GM18498 (cell line): ENCODE measurements around the gene ARPC5.
"Not testable (repeated sequence)": the region's sequence is repeated elsewhere in the genome, so short reads cannot be mapped to it uniquely, and the experiment has no call there.

Experiments used
- ATAC-seq: cut with Tn5 transposase; IDR thresholded peaks from one replicate; pipeline ENCODE4 v1.9.1; 2021; ENCODE audit warnings: mild to moderate bottlenecking, moderate library complexity; ENCODE audit not compliant: unreplicated experiment

ARPC5 gene

DNA sequence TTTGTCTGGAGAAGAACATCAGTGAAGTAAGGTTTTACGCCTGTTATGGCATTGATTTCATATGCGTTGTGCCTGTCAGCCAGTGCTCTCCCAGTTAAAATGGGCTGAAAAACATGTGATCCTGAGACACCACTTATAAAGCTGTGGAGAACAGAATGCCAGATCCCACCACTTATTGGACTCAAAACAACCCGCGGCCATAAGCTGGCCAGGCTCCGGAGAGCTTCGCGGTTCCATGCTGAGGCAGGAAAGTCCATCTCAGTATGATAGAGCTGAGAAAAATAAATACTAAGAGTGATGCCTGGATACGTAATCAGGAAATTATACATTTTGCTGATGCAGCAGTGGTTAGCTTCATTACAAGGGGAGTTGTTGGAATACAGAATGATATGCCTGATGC, 12.5 kb upstream of the ARPC5 start:
- no peak for ATAC-seq

DNA sequence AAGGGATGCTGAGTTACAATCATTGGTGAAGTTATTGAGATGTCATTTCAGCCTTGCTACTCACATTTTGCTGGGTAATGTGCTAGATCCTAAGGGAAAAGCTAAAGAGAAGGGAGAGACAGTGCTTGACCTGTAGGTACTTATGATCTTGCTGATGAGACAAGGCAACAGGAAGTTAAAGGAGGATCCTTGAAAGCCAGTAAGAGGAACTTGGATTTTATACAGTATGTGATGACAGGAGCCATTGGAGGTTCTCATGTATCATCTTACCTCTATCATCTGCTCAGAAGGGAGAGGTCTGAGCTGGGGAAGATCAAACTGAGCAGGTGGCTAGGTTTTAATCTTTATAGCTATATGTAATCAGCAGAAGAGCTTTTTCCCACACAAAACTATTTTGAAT, 11.2 kb upstream of the ARPC5 start:
- no peak for ATAC-seq

DNA sequence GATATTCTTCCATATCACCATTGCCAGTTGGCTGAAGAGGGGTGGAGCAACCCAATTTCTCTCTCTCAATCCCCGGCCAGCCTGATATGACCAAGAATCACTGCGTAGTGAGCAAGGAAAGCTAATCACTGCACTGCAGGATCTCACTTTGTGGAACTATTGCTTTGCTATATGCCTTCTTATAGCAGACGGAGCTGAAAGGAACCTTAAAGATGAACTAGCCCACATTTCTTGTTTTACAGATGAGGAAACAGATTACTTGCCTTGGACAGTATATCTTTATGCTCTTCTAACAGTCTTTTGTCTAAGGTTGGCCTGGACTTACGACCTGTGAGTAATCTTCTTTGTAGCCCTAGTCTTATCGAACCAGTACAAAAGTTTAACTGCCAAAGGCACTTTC, 9.9 kb upstream of the ARPC5 start:
- no peak for ATAC-seq

- no peak for ATAC-seq
Observed at GRCh38 chr1:183642166-183642565, 6.6 kb upstream of the ARPC5 start.

DNA sequence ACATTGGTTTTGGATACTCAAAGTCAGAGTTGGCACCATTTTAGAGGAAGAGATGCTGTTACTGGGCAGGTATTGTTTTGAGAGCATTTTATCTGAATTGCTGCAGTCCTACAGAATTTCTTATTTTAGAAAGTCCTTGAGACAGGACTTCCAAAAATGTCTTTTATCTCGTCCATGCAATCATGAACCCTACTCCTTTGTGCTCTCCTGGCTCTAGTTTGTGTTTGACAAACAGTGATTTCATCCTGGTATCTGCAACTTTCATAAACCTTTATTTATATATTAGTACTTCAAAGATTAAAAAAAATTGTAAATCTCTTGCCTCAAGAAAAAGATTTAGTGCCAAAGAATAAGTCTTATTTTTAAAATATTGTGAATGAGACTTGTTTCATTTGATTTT, 4.6 kb upstream of the ARPC5 start:
- ATAC-seq: no peak

DNA sequence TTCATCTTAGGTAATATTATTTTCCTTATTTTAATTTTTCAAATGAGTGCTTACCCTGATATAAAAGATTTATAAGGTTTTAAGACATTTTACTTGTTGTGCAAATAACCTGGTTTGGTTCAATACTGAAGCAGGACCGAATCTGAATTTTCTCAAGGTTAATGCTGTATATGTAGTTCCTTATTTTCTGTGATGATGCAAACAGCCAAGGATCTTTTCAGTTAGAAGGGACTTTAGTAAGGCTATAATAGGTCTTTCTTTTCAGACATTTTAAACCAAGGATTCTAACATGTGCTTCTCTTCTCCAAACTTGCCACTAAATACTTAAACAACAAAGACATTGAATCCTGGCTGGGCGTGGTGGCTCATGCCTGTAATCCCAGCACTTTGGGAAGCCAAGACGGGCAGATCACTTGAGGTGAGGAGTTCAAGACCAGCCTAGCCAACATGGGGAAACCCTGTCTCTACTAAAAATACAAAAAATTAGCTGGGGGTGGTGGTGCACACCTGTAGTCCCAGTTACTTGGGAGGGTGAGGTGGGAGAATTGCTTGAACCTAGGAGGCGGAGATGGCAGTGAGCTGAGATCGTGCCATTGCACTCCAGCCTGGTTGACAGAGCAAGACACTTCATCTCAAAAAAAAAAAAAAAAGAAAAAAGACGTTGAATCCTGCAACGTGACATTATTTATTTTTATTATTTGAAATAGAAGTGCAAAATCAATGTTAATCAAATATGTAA, 3.2 kb upstream of the ARPC5 start:
- no peak for ATAC-seq

DNA sequence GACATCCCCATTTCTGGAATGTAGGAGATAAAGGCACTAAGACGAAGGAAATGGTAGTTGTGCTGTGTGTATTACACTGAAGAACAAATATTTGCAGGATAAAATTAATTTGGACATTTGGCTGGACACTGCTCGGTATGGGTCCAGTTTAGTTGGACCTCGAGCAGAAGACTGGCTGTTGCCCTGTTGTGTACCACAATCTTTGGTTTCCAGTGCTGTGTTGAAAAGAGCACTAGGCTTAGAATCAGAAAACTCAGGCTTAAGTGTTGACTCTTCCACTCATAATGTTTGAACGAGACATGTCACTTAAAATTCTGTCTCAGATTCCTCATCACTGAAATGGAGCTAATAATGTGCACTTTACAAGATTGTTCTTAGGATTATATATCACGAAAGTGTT, 1.2 kb upstream of the ARPC5 start:
- no peak for ATAC-seq

GRCh38 chr1:183636334-183636682, 725 bp upstream of the ARPC5 start:
- ATAC-seq: no peak

DNA sequence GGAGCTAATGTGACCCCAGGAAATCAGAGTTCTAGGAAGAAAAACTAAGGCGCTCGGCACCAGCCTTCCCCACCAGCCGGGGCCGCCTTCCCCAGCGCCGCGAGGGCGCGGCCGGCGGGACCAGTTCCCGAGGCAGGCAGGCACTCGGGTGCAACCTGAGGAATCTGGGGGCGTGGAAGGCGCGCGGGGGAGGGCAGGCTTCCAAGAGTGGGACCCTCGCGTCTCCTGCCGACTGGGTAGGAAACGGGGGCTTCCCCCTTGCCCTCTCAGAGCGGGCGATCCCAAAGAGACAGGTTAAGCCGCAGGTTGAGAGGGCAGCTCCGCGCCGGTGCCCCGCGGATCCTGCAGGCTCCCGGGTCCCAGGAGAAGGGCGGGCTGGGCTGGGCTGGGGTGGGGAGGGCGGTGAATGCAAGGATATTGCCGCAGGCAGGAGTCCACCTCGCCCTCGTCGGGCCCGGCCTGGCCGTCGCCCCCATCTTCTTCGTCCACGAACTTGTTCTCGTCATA, 431 bp downstream of the ARPC5 start:
- peak; percentile 0 for ATAC-seq

DNA sequence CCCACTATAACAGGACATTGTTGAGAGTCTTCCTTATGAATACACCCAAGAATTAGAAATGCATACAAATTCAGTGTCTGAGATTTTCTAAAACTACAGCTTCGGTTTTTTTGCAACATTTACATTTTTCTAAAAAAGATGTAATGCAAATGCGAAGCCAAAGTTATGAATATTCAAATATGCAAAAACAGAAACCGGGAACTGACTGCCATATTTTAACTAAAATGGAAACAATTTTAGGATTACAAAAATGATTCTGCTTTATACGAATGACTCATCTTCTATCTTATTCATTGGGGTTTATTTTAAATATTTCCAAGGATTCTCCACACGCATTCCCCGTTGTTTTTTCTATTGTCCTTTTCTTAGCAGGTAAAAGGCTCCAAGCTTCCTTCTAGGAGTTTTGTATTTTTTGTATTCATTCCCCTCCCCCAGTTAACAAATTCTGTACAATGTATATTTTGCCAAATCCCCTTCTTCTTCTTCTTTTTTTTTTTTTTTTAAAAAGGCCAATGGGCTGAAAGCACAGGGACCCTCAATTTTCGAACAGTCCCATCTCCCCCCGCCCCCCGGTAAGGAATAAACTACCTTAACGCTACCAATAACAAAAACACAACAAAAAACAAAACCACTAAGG, 1.0 kb downstream of the ARPC5 start:
- no peak for ATAC-seq

DNA sequence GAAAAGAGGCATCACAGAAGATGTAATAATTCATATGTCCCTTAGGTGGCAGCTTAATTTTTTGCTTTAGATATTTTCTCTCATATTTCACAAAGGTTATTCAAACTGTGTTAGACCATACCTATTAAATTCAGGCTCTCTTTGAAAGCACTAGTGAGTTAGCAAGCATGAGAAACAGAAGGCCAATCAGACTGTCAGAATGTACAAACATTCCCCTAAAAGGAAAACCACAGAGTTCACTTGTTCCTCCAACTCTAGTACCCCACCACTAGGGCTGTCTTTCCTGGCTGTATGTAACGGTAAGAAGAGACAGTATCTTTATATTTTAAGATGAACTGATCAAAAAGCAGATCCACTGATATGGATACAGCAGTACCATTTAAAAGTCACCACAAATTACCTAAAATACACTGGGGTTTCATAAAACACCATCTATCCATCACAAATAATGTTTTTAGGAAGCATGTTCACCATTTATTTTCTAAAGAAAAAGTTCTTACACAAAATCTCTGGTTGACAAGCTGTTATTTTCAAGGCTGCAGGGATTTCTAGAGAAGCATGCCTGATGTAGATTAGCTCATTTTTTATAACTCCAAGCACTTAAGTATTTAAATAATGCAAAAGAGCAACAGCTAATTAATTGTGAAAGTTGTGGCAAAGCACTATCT, 1.8 kb downstream of the ARPC5 start:
- peak; percentile 42 for ATAC-seq

DNA sequence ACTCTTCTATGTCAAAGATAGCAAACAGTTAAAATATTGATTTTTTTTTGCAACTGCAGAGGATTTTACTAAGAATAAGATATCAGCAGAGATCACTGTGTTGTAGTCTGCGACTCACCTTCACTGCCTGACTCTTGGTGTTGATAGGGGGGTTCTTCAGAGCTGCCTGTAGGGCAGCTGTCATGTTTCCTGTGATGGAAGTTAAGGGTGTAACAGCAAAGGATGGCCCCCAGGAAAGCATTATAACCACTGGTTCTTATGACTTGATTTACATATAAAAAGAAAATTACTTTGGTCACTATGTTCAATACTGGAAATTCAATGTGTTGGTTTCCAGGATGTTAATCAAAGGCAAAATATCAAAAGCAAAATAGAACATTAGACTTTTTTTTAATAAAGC, 2.6 kb downstream of the ARPC5 start:
- no peak for ATAC-seq

DNA sequence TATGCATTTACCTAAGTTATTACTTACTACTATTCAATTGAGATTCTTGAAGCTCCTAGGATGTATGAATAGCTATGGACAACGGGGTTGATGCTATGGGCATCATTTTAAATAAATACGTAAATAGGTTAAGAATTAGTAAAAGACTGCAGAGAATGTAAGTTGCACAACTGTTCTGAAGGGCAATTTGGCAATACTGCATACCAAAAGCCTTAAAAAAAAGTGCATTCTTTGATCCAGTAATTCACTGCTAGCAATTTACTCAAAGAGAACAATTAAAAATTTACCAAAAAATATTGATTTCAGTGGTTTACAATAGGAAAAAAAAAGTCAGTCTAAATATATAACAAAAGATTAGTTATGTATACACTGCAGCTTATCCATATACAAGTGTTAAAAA, 3.5 kb downstream of the ARPC5 start:
- no peak for ATAC-seq

DNA sequence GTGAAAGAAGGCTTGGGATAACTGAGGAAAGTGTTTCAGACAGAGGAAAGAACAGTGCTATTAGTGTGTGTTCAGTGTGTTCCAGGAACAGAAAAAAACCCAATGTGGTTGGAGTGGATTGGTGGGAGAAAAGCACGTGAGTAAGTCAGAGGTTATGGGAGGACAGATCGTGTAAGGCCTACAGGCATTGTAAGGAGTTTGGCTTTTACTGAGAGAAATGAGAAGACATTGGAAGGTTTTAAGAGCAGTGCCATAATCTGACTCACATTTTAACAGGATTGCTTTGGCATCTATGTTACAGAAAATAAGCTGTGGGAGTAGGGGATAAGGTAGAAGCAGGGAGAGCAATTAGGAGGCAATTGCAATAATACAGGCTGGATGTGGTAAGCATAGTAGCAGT, 4.8 kb downstream of the ARPC5 start:
- ATAC-seq: no peak

GRCh38 chr1:183628537-183628936, 7.0 kb downstream of the ARPC5 start:
- ATAC-seq: no peak

DNA sequence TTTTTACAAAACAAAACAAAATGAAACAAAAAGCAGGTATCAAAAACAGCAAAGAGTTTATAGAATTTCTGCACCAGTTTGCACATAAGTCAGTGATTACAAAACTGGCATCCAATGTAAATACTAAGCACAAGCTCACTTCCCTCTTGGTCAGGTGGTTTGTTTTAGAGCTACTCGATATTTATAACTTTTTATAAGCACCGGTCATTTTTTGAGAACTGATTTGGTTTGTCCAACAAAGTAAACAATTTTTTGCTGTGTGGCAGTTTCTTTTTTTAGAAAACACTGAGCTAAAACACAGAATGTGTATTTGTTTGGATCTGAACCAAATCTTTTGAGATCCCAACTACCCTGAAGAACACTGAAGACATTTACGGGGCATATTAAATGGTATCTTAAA, 9.3 kb downstream of the ARPC5 start:
- ATAC-seq: not testable (repeated sequence)

GRCh38 chr1:183622884-183623785, 12.4 kb downstream of the ARPC5 start:
- peak; percentile 89 for ATAC-seq

DNA sequence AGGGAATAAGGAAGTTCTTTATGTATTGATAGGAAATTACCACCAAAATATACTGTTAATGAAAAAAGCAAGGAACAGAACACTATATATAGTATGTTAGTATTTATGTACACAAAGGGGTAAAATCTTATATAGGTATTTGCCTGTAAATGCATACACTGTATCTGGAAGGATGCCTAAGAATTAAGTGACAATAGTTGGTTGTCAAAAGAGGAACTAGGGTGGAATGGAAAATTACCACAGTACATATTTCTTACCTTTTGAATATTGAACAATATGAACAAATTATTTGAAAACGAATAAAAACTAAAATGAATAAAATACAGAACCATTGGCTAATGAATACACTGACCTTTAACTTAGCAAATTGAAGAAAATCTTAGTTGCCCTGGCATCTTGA, 13.6 kb downstream of the ARPC5 start:
- ATAC-seq: no peak

GRCh38 chr1:183620311-183620710, 15.3 kb downstream of the ARPC5 start:
- ATAC-seq: no peak

DNA sequence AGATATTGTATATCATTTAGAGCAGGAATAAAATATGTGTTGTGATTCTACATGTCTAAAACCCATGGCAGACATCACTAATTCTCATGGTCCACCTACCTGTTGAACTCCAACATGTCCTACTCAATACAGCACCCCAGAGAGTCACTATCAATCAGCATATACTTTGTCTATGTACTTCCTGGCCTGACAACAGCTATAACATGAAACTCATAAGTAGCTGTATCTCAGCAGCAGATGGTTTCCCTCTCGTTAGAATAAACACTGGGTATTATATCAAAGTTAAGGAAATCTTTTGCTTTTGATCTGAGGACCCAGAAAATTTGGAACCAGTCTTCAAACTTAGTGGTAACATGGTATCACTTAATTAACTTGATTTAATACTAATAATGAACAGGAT, 15.8 kb downstream of the ARPC5 start:
- ATAC-seq: no peak

DNA sequence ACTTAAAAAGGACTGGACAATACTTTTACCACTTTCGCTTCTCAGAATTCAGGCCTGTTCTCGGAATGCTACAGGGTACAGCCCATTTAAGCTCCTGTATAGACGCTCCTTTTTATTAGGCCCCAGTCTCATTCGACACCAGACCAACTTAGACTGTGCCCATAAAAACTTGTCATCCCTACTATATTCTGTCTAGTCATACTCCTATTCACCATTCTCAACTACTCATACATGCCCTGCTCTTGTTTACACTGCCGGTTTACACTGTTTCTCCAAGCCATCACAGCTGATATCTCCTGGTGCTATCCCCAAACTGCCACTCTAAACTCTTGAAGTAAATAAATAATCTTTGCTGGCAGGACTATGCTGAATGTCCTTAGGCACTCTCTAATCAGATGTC, 17.4 kb downstream of the ARPC5 start:
- ATAC-seq: not testable (repeated sequence)
